ENCODE measurements around the gene POLR3K.

The POLR3K gene

DNA sequence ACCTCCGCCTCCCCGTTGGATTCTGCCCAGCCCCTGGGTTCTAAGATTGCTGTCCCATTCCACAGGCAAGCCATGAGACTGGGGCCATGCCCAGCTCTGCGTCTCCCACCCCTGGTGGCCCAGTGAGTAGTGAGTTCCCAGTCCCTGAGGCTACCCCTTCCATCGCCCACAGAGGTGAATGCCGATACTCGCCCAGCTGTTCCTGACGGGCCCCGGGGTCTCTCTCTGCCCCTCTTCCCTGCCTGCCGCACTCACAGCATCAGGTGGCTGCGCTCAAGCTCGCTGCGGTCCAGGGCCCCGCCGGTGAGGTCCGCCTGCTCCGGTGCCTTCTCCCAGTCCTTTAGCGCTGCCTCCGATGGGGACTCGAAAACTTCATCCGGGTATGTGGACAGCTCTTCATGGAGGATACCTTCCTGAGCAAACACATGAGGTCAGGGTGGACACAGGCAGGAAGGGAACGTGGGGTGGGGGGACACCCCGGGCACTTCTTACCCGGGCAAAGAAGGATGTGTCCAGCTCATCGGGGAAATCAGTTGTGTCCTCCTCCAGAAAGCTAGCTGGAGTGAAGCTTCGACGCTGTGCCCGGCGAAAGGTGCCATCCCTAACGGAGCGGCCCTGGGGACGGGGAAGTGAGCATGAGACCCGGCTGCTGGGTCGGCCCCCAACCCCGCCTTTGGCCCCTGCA lies 9.0 kb upstream of the POLR3K start:
- no peak overlapping the region for H3K27ac ChIP-seq (ENCODE audit: low read length)
- no peaks in the 10 kb centered on the region for H3K9me3 ChIP-seq (replicated peaks; ENCODE audit: insufficient read depth, low read length)
- H3K4me2 ChIP-seq (ENCODE audit: low read depth, low read length), result no peak overlapping the region
- H3K9me2 ChIP-seq (replicated peaks; ENCODE audit: insufficient read depth, low read length), result no peaks in the 10 kb centered on the region
- no peaks in the 10 kb centered on the region for H3K79me2 ChIP-seq (ENCODE audit: low read length)
- no peak overlapping the region for H3K9ac ChIP-seq (ENCODE audit: low read length)
- no peak overlapping the region for H3K4me3 ChIP-seq (ENCODE audit: low read length)
- TF ChIP-seq, protein P1, sequence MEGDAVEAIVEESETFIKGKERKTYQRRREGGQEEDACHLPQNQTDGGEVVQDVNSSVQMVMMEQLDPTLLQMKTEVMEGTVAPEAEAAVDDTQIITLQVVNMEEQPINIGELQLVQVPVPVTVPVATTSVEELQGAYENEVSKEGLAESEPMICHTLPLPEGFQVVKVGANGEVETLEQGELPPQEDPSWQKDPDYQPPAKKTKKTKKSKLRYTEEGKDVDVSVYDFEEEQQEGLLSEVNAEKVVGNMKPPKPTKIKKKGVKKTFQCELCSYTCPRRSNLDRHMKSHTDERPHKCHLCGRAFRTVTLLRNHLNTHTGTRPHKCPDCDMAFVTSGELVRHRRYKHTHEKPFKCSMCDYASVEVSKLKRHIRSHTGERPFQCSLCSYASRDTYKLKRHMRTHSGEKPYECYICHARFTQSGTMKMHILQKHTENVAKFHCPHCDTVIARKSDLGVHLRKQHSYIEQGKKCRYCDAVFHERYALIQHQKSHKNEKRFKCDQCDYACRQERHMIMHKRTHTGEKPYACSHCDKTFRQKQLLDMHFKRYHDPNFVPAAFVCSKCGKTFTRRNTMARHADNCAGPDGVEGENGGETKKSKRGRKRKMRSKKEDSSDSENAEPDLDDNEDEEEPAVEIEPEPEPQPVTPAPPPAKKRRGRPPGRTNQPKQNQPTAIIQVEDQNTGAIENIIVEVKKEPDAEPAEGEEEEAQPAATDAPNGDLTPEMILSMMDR (IDR thresholded peaks at IDR 0.05; ENCODE audit: low read length), result no peak
- no peak for TF ChIP-seq EZH2phosphoT487 (IDR thresholded peaks at IDR 0.05; ENCODE audit: low read length)
- TF ChIP-seq EZH2 (optimal IDR thresholded peaks at IDR 0.05; ENCODE audit: low read depth, low read length), result no peak
- H2AFZ ChIP-seq (ENCODE audit: low read length), result no peak overlapping the region
- H4K20me1 ChIP-seq (ENCODE audit: insufficient read depth, low read length), result no peaks in the 10 kb centered on the region
- H3F3A ChIP-seq (ENCODE audit: insufficient read depth, low read length), result no peaks in the 10 kb centered on the region
- DNase-seq, result no peak
- no peaks in the 10 kb centered on the region for H3K27me3 ChIP-seq (replicated peaks; ENCODE audit: insufficient read depth, low read length)
- H3K36me3 ChIP-seq (replicated peaks; ENCODE audit: insufficient read depth, low read length), result no peaks in the 10 kb centered on the region
- H3K4me1 ChIP-seq (ENCODE audit: low read length), result no peaks in the 10 kb centered on the region

DNA sequence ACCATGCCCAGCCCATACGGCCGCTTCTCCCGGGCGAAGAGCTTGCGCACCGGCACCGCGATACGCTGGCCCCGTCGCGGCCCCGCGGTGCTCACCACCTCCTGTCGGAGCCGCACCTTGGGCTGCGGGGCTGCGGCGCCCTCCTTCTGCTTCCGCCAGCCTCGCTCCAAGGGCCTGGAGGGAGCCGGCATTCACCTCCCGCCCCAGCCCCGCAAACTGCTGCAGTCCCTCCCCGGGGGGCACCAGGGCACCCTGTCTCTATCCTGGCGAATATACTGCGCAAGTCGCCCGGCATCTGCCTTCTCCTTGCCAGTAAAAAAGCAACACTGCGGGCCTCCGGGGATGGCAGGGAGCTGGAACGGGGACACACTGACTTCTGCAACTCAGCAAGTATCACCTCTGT lies 8.5 kb upstream of the POLR3K start:
- H3K4me1 ChIP-seq (ENCODE audit: low read length), result no peaks in the 10 kb centered on the region
- no peaks in the 10 kb centered on the region for H3F3A ChIP-seq (ENCODE audit: insufficient read depth, low read length)
- no peaks in the 10 kb centered on the region for H3K79me2 ChIP-seq (ENCODE audit: low read length)
- no peaks in the 10 kb centered on the region for H3K27me3 ChIP-seq (replicated peaks; ENCODE audit: insufficient read depth, low read length)
- no peak overlapping the region for H3K4me2 ChIP-seq (ENCODE audit: low read depth, low read length)
- no peak overlapping the region for H3K4me3 ChIP-seq (ENCODE audit: low read length)
- no peak for DNase-seq
- no peaks in the 10 kb centered on the region for H4K20me1 ChIP-seq (ENCODE audit: insufficient read depth, low read length)
- H2AFZ ChIP-seq (ENCODE audit: low read length), result no peak overlapping the region
- no peak overlapping the region for H3K9ac ChIP-seq (ENCODE audit: low read length)
- TF ChIP-seq, protein P1 (IDR thresholded peaks at IDR 0.05; ENCODE audit: low read length), result no peak
- no peak for TF ChIP-seq EZH2 (optimal IDR thresholded peaks at IDR 0.05; ENCODE audit: low read depth, low read length)
- no peak for TF ChIP-seq EZH2phosphoT487 (IDR thresholded peaks at IDR 0.05; ENCODE audit: low read length)
- H3K9me2 ChIP-seq (replicated peaks; ENCODE audit: insufficient read depth, low read length), result no peaks in the 10 kb centered on the region
- H3K27ac ChIP-seq (ENCODE audit: low read length), result no peak overlapping the region
- H3K36me3 ChIP-seq (replicated peaks; ENCODE audit: insufficient read depth, low read length), result 0 out of 2 replicates have a peak, but pooled peaks cover 3% of the 10 kb centered on the region
- H3K9me3 ChIP-seq (replicated peaks; ENCODE audit: insufficient read depth, low read length), result no peaks in the 10 kb centered on the region

DNA sequence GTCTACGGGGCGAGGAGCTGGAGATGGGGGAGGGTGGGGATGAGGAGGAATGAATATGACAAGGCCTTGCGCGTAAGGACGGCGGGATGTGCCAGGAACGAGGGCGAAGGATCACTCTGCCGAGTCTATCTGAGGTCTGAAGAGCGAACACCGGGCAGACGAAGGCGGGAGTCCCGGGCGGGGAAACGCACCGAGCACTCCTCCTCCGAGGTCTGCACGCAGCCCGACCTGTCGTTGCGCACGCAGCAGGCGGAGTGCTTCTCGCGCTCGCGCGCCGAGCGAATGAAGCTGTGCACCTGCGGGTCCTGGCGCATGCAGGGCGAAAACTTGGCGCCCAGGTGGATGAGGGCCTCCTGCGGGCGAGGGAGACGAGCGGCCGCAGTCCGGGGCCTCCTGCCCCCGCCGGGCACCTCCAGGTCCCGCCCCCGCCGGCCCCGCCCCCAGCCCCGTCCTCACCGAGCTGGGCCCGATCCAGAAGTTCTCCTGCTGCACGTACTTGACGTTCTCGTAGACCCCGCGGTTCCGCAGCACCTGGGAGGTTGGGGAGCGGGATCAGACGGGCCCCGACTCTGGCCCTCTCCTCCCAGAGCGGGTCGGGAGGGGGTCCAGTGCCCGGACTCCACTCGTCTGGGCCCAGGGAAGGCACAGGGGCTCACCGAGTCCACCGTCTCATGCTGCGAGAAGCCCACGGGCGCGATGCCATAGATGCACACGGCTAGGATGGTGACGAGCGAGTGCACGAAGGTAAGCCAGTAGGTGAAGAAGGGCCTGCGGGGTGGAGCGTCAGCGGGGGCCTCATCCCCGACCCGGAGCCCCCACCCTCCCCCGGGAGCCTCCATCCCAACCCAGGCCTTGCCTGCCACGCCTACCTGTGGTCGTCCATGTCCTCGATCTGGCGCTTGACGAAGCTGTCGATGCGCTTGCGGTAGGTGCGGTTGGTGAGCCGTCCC lies 7.8 kb upstream of the POLR3K start:
- 0 out of 2 replicates have a peak, but pooled peaks cover 3% of the 10 kb centered on the region for H3K36me3 ChIP-seq (replicated peaks; ENCODE audit: insufficient read depth, low read length)
- H3K4me3 ChIP-seq (ENCODE audit: low read length), result no peak overlapping the region
- H3K27me3 ChIP-seq (replicated peaks; ENCODE audit: insufficient read depth, low read length), result no peaks in the 10 kb centered on the region
- no peaks in the 10 kb centered on the region for H3K9me3 ChIP-seq (replicated peaks; ENCODE audit: insufficient read depth, low read length)
- H3K4me1 ChIP-seq (ENCODE audit: low read length), result no peaks in the 10 kb centered on the region
- DNase-seq, result no peak
- TF ChIP-seq EZH2phosphoT487 (IDR thresholded peaks at IDR 0.05; ENCODE audit: low read length) (no peak), EZH2 (optimal IDR thresholded peaks at IDR 0.05; ENCODE audit: low read depth, low read length) (no peak)
- TF ChIP-seq, protein P1 (IDR thresholded peaks at IDR 0.05; ENCODE audit: low read length), result no peak
- H3F3A ChIP-seq (ENCODE audit: insufficient read depth, low read length), result no peaks in the 10 kb centered on the region
- no peak overlapping the region for H2AFZ ChIP-seq (ENCODE audit: low read length)
- no peak overlapping the region for H3K9ac ChIP-seq (ENCODE audit: low read length)
- H3K4me2 ChIP-seq (ENCODE audit: low read depth, low read length), result no peak overlapping the region
- H4K20me1 ChIP-seq (ENCODE audit: insufficient read depth, low read length), result no peaks in the 10 kb centered on the region
- no peaks in the 10 kb centered on the region for H3K9me2 ChIP-seq (replicated peaks; ENCODE audit: insufficient read depth, low read length)
- no peaks in the 10 kb centered on the region for H3K79me2 ChIP-seq (ENCODE audit: low read length)
- no peak overlapping the region for H3K27ac ChIP-seq (ENCODE audit: low read length)
